GM19099 (cell line): Measurements from ENCODE around the gene NR0B1.

Experiments used
- POLR2A ChIP-seq: IDR thresholded peaks from 3 replicates; pipeline ENCODE4 v1.6.1; 2011; ENCODE audit warnings: low read depth; ENCODE audit not compliant: insufficient read length; ENCODE audit errors: extremely low read depth

The NR0B1 gene

GRCh38 chrX:30296408-30297254, 12.6 kb downstream of the NR0B1 start:
- no peak for TF ChIP-seq POLR2A

- no peak for TF ChIP-seq POLR2A
These were observed 25.6 kb downstream of the NR0B1 start for GRCh38 chrX:30283456-30284200.

- TF ChIP-seq POLR2A: no peak
These were observed 26.7 kb downstream of the NR0B1 start for GRCh38 chrX:30282527-30282926.

- no peak for TF ChIP-seq POLR2A
These were observed 28.8 kb downstream of the NR0B1 start for GRCh38 chrX:30280428-30280827.

- no peak for TF ChIP-seq POLR2A
These were observed 30.8 kb downstream of the NR0B1 start for GRCh38 chrX:30278365-30278764.

GRCh38 chrX:30275498-30275897, 33.7 kb downstream of the NR0B1 start:
- TF ChIP-seq POLR2A: no peak

- TF ChIP-seq POLR2A: no peak
These were observed 38.6 kb downstream of the NR0B1 start for GRCh38 chrX:30270639-30271038.

- TF ChIP-seq POLR2A: no peak
These were observed 46.4 kb downstream of the NR0B1 start for GRCh38 chrX:30262763-30263162.

GRCh38 chrX:30261012-30261411, 48.2 kb downstream of the NR0B1 start:
- TF ChIP-seq POLR2A: no peak

GRCh38 chrX:30259927-30260326, 49.3 kb downstream of the NR0B1 start:
- no peak for TF ChIP-seq POLR2A
